Sciatic nerve (tissue), 2 donors: ENCODE measurements around the gene CCNL2. TPM values are rescaled to one million over a fixed set of nuclear protein-coding genes. Genes with fewer than 3 reads are reported as not detected.
"Not testable (repeated sequence)": the region's sequence is repeated elsewhere in the genome, so short reads cannot be mapped to it uniquely, and the experiment has no call there.

Experiments
- ATAC-seq: fragments of 200-7000 bp; cut with Tn5 transposase; one replicate; pipeline ENCODE4 v1.9.1; 2020; ENCODE audit warnings: mild to moderate bottlenecking, moderate library complexity
- DNase-seq: peaks from one replicate; pipeline ENCODE4 v3.0.0-alpha.2; 2020; ENCODE audit warnings: low spot score
- intact Hi-C: fragments of 100-400 bp; cut with DNase I; formaldehyde crosslinking; loops from one replicate; pipeline ENCODE4 v1.14.2; 2022
- total RNA-seq: library from RNA; stranded (reverse); fragmentation: NEBNext Ultra II Directional; extraction: Animal tissue kit (Norgen Biotek cat#: 25700); gene quantifications from one replicate; pipeline ENCODE4 v1.2.1, GENCODE V29; 2021
- donor health status: DM: no; HTN: no; CAD: no.
- donor health status: DM: no; HTN: no; CAD: no.

CCNL2 gene
- total RNA-seq, 1 donor from 2014 or later = 207 TPM

GRCh38 chr1:1403653-1404052 lies 4.5 kb upstream of the CCNL2 start:
- no peak for DNase-seq
- ATAC-seq = no peak
- intact Hi-C loops = no loop called here

- DNase-seq, intact Hi-C loops, ATAC-seq: not testable (repeated sequence)
These were observed 3.8 kb upstream of the CCNL2 start for GRCh38 chr1:1402901-1403392.

- DNase-seq = no peak
- no peak for ATAC-seq
- intact Hi-C loops = no loop called here
These were observed 3.2 kb upstream of the CCNL2 start for GRCh38 chr1:1402072-1402900.

GRCh38 chr1:1401457-1402010 lies 2.4 kb upstream of the CCNL2 start:
- DNase-seq (no peak), ATAC-seq (no peak)
- intact Hi-C loops = no loop called here

GRCh38 chr1:1400576-1401456 lies 1.7 kb upstream of the CCNL2 start:
- intact Hi-C loops = no loop called here
- no peak for DNase-seq
- no peak for ATAC-seq

- intact Hi-C loops = loop anchor here (10.0 kb wide), 1 partner anchor 95 kb away; no protein-coding TSS in a partner anchor
- DNase-seq = no peak
- ATAC-seq = peak; percentile 9
These were observed 889 bp upstream of the CCNL2 start for GRCh38 chr1:1399872-1400575.

- no peak for DNase-seq
- no peak for ATAC-seq
- intact Hi-C loops = loop anchor here (10.0 kb wide), 1 partner anchor 96 kb away; no protein-coding TSS in a partner anchor
These were observed 403 bp downstream of the CCNL2 start for GRCh38 chr1:1398677-1399186.

GRCh38 chr1:1397839-1398523 lies 1.2 kb downstream of the CCNL2 start:
- intact Hi-C loops = loop anchor here (10.0 kb wide), 1 partner anchor 97 kb away; no protein-coding TSS in a partner anchor
- no peak for ATAC-seq
- no peak for DNase-seq

- intact Hi-C loops = loop anchor here (10.0 kb wide), 1 partner anchor 100 kb away; no protein-coding TSS in a partner anchor
- DNase-seq = no peak
- no peak for ATAC-seq
These were observed 4.0 kb downstream of the CCNL2 start for GRCh38 chr1:1395166-1395565.

- DNase-seq = no peak
- no peak for ATAC-seq
- intact Hi-C loops = loop anchor here (10.0 kb wide), 1 partner anchor 101 kb away; no protein-coding TSS in a partner anchor
These were observed 5.0 kb downstream of the CCNL2 start for GRCh38 chr1:1394116-1394515.

- no peak for DNase-seq
- ATAC-seq = no peak
- intact Hi-C loops = loop anchor here (10.0 kb wide), 1 partner anchor 101 kb away; no protein-coding TSS in a partner anchor
These were observed 5.7 kb downstream of the CCNL2 start for GRCh38 chr1:1393428-1393827.

GRCh38 chr1:1393014-1393413 lies 6.1 kb downstream of the CCNL2 start:
- intact Hi-C loops = loop anchor here (10.0 kb wide), 1 partner anchor 102 kb away; no protein-coding TSS in a partner anchor
- ATAC-seq (no peak), DNase-seq (no peak)

GRCh38 chr1:1391225-1391624 lies 7.9 kb downstream of the CCNL2 start:
- intact Hi-C loops = loop anchor here (10.0 kb wide), 1 partner anchor 104 kb away; no protein-coding TSS in a partner anchor
- DNase-seq = no peak
- ATAC-seq = no peak

- intact Hi-C loops = loop anchor here (10.0 kb wide), 1 partner anchor 104 kb away; no protein-coding TSS in a partner anchor
- no peak for ATAC-seq
- no peak for DNase-seq
These were observed 8.5 kb downstream of the CCNL2 start for GRCh38 chr1:1390675-1391074.

GRCh38 chr1:1388078-1388472 lies 11.1 kb downstream of the CCNL2 start:
- intact Hi-C loops = no loop called here
- ATAC-seq = no peak
- no peak for DNase-seq

- no peak for DNase-seq
- intact Hi-C loops = no loop called here
- ATAC-seq = peak; percentile 30
These were observed 11.7 kb downstream of the CCNL2 start for GRCh38 chr1:1387098-1388077.
